ENCODE measurements around the gene ISLR2.
A peak's percentile ranks its signal among the peaks of the same experiment; 100 is the strongest.
"Not testable (repeated sequence)": the region's sequence is repeated elsewhere in the genome, so short reads cannot be mapped to it uniquely, and the experiment has no call there.

The ISLR2 gene

GRCh38 chr15:74130155-74130848, at the start of gene ISLR2:
TSS of gene ISLR2 (plus strand) at chr15:74130586. CDS start at chr15:74132755, 2,169 bp downstream.
- DNase-seq (ENCODE audit: extremely low read depth in 1 of 2, low read depth in 1 of 2), result no peak

- not testable (repeated sequence) for DNase-seq (ENCODE audit: extremely low read depth in 1 of 2, low read depth in 1 of 2)
These were observed 47.9 kb upstream of the ISLR2 start, which contains the start of gene GOLGA6A for GRCh38 chr15:74082450-74082849. TSS of gene GOLGA6A (minus strand) at chr15:74082550. CDS start at chr15:74082509, 41 bp downstream.

GRCh38 chr15:74094567-74094966, 35.8 kb upstream of the ISLR2 start:
- not testable (repeated sequence) for DNase-seq (ENCODE audit: extremely low read depth in 1 of 2, low read depth in 1 of 2)

GRCh38 chr15:74095610-74096009, 34.8 kb upstream of the ISLR2 start:
- not testable (repeated sequence) for DNase-seq (ENCODE audit: extremely low read depth in 1 of 2, low read depth in 1 of 2)

- DNase-seq (ENCODE audit: extremely low read depth in 1 of 2, low read depth in 1 of 2), result not testable (repeated sequence)
These were observed 33.5 kb upstream of the ISLR2 start for GRCh38 chr15:74096753-74097474.

- peak in 1 of 2 donors; percentile 29 for DNase-seq (ENCODE audit: extremely low read depth in 1 of 2, low read depth in 1 of 2)
These were observed 30.2 kb upstream of the ISLR2 start for GRCh38 chr15:74099963-74100733.

GRCh38 chr15:74108111-74108510, 22.3 kb upstream of the ISLR2 start:
- no peak for DNase-seq (ENCODE audit: extremely low read depth in 1 of 2, low read depth in 1 of 2)

GRCh38 chr15:74108611-74109010, 21.8 kb upstream of the ISLR2 start:
- not testable (repeated sequence) for DNase-seq (ENCODE audit: extremely low read depth in 1 of 2, low read depth in 1 of 2)

- DNase-seq (ENCODE audit: extremely low read depth in 1 of 2, low read depth in 1 of 2), result no peak
These were observed 20.7 kb upstream of the ISLR2 start for GRCh38 chr15:74109713-74110112.

GRCh38 chr15:74120426-74120825, 10.0 kb upstream of the ISLR2 start:
- DNase-seq (ENCODE audit: extremely low read depth in 1 of 2, low read depth in 1 of 2), result no peak

- DNase-seq (ENCODE audit: extremely low read depth in 1 of 2, low read depth in 1 of 2), result no peak
These were observed 9.3 kb upstream of the ISLR2 start for GRCh38 chr15:74121039-74121438.

GRCh38 chr15:74121858-74122257, 8.5 kb upstream of the ISLR2 start:
- DNase-seq (ENCODE audit: extremely low read depth in 1 of 2, low read depth in 1 of 2), result no peak

- no peak for DNase-seq (ENCODE audit: extremely low read depth in 1 of 2, low read depth in 1 of 2)
These were observed 7.8 kb upstream of the ISLR2 start for GRCh38 chr15:74122403-74123130.

GRCh38 chr15:74123131-74123429, 7.3 kb upstream of the ISLR2 start:
- DNase-seq (ENCODE audit: extremely low read depth in 1 of 2, low read depth in 1 of 2), result no peak

GRCh38 chr15:74123658-74124057, 6.7 kb upstream of the ISLR2 start:
- DNase-seq (ENCODE audit: extremely low read depth in 1 of 2, low read depth in 1 of 2), result no peak

GRCh38 chr15:74124196-74124595, 6.2 kb upstream of the ISLR2 start:
- DNase-seq (ENCODE audit: extremely low read depth in 1 of 2, low read depth in 1 of 2), result no peak

- no peak for DNase-seq (ENCODE audit: extremely low read depth in 1 of 2, low read depth in 1 of 2)
These were observed 5.6 kb upstream of the ISLR2 start for GRCh38 chr15:74124759-74125158.

GRCh38 chr15:74127255-74127953, 3.0 kb upstream of the ISLR2 start:
- peak; percentile 51 to 78 for DNase-seq (ENCODE audit: extremely low read depth in 1 of 2, low read depth in 1 of 2)

GRCh38 chr15:74127954-74128784, 2.2 kb upstream of the ISLR2 start:
- DNase-seq (ENCODE audit: extremely low read depth in 1 of 2, low read depth in 1 of 2), result no peak

All from activated CD8-positive, alpha-beta memory T cell treated with anti-CD3 and anti-CD28 coated beads for 1 hour (primary cell).